CD4-positive, alpha-beta T cell treated with Interleukin-15 for 1 hour (primary cell): ENCODE measurements around the gene CNIH3.

Experiments
- DNase-seq: peaks from one replicate; pipeline ENCODE4 v3.0.0-alpha.2; 2020

CNIH3 gene

GRCh38 chr1:224749916-224750315 lies 133.8 kb downstream of the CNIH3 start:
- no peak for DNase-seq

GRCh38 chr1:224751624-224752311 lies 135.7 kb downstream of the CNIH3 start:
- DNase-seq, result no peak

GRCh38 chr1:224753491-224753890 lies 137.4 kb downstream of the CNIH3 start:
- no peak for DNase-seq

- DNase-seq, result no peak
Measured at GRCh38 chr1:224755586-224755985, 139.5 kb downstream of the CNIH3 start.

- DNase-seq, result no peak
Measured at GRCh38 chr1:224757508-224757907, 141.4 kb downstream of the CNIH3 start.

GRCh38 chr1:224759135-224759534 lies 143.0 kb downstream of the CNIH3 start:
- DNase-seq, result no peak

- DNase-seq, result no peak
Measured at GRCh38 chr1:224759681-224760091, 143.6 kb downstream of the CNIH3 start.

GRCh38 chr1:224760163-224760562 lies 144.0 kb downstream of the CNIH3 start:
- no peak for DNase-seq

- no peak for DNase-seq
Measured at GRCh38 chr1:224761245-224761644, 145.1 kb downstream of the CNIH3 start.

GRCh38 chr1:224762046-224762445 lies 145.9 kb downstream of the CNIH3 start:
- no peak for DNase-seq

GRCh38 chr1:224762701-224763100 lies 146.6 kb downstream of the CNIH3 start:
- DNase-seq, result no peak

- DNase-seq, result no peak
Measured at GRCh38 chr1:224763126-224763775, 147.1 kb downstream of the CNIH3 start.

- no peak for DNase-seq
Measured at GRCh38 chr1:224766266-224766665, 150.1 kb downstream of the CNIH3 start.

- no peak for DNase-seq
Measured at GRCh38 chr1:224767031-224767430, 150.9 kb downstream of the CNIH3 start.

GRCh38 chr1:224767676-224768075 lies 151.6 kb downstream of the CNIH3 start:
- DNase-seq, result no peak

- DNase-seq, result no peak
Measured at GRCh38 chr1:224768971-224769370, 152.9 kb downstream of the CNIH3 start.

GRCh38 chr1:224769452-224770335 lies 153.6 kb downstream of the CNIH3 start:
- no peak for DNase-seq

GRCh38 chr1:224770336-224770693 lies 154.2 kb downstream of the CNIH3 start:
- DNase-seq, result no peak

- DNase-seq, result no peak
Measured at GRCh38 chr1:224773646-224774045, 157.5 kb downstream of the CNIH3 start.

GRCh38 chr1:224774378-224774777 lies 158.3 kb downstream of the CNIH3 start:
- no peak for DNase-seq

GRCh38 chr1:224777180-224777579 lies 161.1 kb downstream of the CNIH3 start:
- no peak for DNase-seq

- no peak for DNase-seq
Measured at GRCh38 chr1:224779536-224779935, 163.4 kb downstream of the CNIH3 start.

GRCh38 chr1:224780736-224781135 lies 164.6 kb downstream of the CNIH3 start:
- no peak for DNase-seq

- no peak for DNase-seq
Measured at GRCh38 chr1:224781800-224782199, 165.7 kb downstream of the CNIH3 start.
